ENCODE results near the gene POLR1E.

GRCh38 chr9:37511016-37512010 lies 25.6 kb downstream of the POLR1E start:
- TF ChIP-seq, protein P1, sequence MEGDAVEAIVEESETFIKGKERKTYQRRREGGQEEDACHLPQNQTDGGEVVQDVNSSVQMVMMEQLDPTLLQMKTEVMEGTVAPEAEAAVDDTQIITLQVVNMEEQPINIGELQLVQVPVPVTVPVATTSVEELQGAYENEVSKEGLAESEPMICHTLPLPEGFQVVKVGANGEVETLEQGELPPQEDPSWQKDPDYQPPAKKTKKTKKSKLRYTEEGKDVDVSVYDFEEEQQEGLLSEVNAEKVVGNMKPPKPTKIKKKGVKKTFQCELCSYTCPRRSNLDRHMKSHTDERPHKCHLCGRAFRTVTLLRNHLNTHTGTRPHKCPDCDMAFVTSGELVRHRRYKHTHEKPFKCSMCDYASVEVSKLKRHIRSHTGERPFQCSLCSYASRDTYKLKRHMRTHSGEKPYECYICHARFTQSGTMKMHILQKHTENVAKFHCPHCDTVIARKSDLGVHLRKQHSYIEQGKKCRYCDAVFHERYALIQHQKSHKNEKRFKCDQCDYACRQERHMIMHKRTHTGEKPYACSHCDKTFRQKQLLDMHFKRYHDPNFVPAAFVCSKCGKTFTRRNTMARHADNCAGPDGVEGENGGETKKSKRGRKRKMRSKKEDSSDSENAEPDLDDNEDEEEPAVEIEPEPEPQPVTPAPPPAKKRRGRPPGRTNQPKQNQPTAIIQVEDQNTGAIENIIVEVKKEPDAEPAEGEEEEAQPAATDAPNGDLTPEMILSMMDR (IDR thresholded peaks at IDR 0.05 in 4 of 5, conservative IDR thresholded peaks at IDR 0.05 in 1 of 5), result no peak
- no peak for TF ChIP-seq POLR2A (IDR thresholded peaks at IDR 0.05)
